Measurements from ENCODE around the gene ATRAID.

DNA sequence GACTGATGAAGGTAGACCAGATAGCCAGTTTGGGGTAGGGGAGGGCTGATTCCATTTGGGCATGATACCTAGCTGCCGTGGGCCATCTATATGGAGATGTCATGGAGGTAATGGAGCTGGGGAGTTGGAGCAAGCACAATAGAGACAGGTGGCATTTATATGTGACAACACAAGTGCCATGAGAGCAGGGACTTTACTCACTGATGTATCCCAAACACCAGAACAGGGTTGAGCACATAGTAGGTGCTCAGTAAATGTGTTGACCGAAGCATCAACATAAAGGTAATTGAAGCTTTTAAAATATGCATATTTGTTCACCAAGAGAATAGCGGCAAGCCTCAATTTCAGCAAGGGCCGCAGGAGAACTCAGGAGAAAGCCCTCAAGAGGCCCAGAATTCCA is 36.1 kb downstream of the ATRAID start:
- TF ChIP-seq POLR2A (IDR thresholded peaks at IDR 0.05) = no peak
- TF ChIP-seq, protein P1, sequence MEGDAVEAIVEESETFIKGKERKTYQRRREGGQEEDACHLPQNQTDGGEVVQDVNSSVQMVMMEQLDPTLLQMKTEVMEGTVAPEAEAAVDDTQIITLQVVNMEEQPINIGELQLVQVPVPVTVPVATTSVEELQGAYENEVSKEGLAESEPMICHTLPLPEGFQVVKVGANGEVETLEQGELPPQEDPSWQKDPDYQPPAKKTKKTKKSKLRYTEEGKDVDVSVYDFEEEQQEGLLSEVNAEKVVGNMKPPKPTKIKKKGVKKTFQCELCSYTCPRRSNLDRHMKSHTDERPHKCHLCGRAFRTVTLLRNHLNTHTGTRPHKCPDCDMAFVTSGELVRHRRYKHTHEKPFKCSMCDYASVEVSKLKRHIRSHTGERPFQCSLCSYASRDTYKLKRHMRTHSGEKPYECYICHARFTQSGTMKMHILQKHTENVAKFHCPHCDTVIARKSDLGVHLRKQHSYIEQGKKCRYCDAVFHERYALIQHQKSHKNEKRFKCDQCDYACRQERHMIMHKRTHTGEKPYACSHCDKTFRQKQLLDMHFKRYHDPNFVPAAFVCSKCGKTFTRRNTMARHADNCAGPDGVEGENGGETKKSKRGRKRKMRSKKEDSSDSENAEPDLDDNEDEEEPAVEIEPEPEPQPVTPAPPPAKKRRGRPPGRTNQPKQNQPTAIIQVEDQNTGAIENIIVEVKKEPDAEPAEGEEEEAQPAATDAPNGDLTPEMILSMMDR (IDR thresholded peaks at IDR 0.05) = no peak
- no peak for TF ChIP-seq POLR2AphosphoS5 (IDR thresholded peaks at IDR 0.05)
- TF ChIP-seq EP300 (IDR thresholded peaks at IDR 0.05) = no peak
